Activated T-helper 17 cell treated with anti-CD3 and anti-CD28 coated beads, Interleukin-2, amount 50 U/mL, for 72 hours (primary cell): ENCODE measurements around the gene ZNF445. TPM values are rescaled to one million over a fixed set of nuclear protein-coding genes. Genes with fewer than 3 reads are reported as not detected.
"Not testable (repeated sequence)": the region's sequence is repeated elsewhere in the genome, so short reads cannot be mapped to it uniquely, and the experiment has no call there.

Experiments
- ATAC-seq: fragments of 150-1000 bp; cut with Tn5 transposase; replicated peaks from 2 replicates; pipeline ENCODE4 v1.10.0; 2021; ENCODE audit warnings: mild to moderate bottlenecking, moderate library complexity
- H3K27ac Mint-ChIP-seq: one replicate; pipeline ENCODE4 v1.8.0; 2022; ENCODE audit warnings: mixed read lengths
- H3K27me3 Mint-ChIP-seq: one replicate; pipeline ENCODE4 v1.8.0; 2022; ENCODE audit warnings: mixed read lengths
- H3K36me3 Mint-ChIP-seq: one replicate; pipeline ENCODE4 v1.8.0; 2022; ENCODE audit warnings: low read depth, mild to moderate bottlenecking, mixed read lengths
- H3K4me1 Mint-ChIP-seq: one replicate; pipeline ENCODE4 v1.8.0; 2022; ENCODE audit warnings: mixed read lengths
- H3K4me3 Mint-ChIP-seq: one replicate; pipeline ENCODE4 v1.8.0; 2022; ENCODE audit warnings: mild to moderate bottlenecking, mixed read lengths
- H3K9me3 Mint-ChIP-seq: one replicate; pipeline ENCODE4 v1.8.0; 2022; ENCODE audit warnings: mixed read lengths
- total RNA-seq, 2 donors: library from RNA; stranded (reverse); gene quantifications; one replicate each; pipeline ENCODE4 v1.2.3, GENCODE V29; 2022

The ZNF445 gene
- total RNA-seq, 2 donors from 2014 or later, result 8.6 to 12.1 TPM

- Mint-ChIP-seq H3K4me3 (no peak overlapping the region), H3K27ac (no peak overlapping the region), H3K27me3 (no peaks in the 10 kb centered on the region), H3K4me1 (no peaks in the 10 kb centered on the region), H3K9me3 (no peaks in the 10 kb centered on the region), H3K36me3 (no peaks in the 10 kb centered on the region)
- ATAC-seq, result no peak
Measured at GRCh38 chr3:44414517-44415090, 62.9 kb downstream of the ZNF445 start.

GRCh38 chr3:44412365-44412764 lies 65.1 kb downstream of the ZNF445 start:
- H3K4me3 Mint-ChIP-seq, result no peak overlapping the region
- H3K36me3 Mint-ChIP-seq, result no peaks in the 10 kb centered on the region
- H3K4me1 Mint-ChIP-seq, result no peaks in the 10 kb centered on the region
- ATAC-seq, result no peak
- H3K27me3 Mint-ChIP-seq, result no peaks in the 10 kb centered on the region
- H3K9me3 Mint-ChIP-seq, result no peaks in the 10 kb centered on the region
- no peak overlapping the region for H3K27ac Mint-ChIP-seq

GRCh38 chr3:44411031-44411645 lies 66.3 kb downstream of the ZNF445 start:
- no peak overlapping the region for H3K27ac Mint-ChIP-seq
- H3K4me1 Mint-ChIP-seq, result no peaks in the 10 kb centered on the region
- no peaks in the 10 kb centered on the region for H3K9me3 Mint-ChIP-seq
- no peak for ATAC-seq
- no peaks in the 10 kb centered on the region for H3K27me3 Mint-ChIP-seq
- no peak overlapping the region for H3K4me3 Mint-ChIP-seq
- H3K36me3 Mint-ChIP-seq, result no peaks in the 10 kb centered on the region

GRCh38 chr3:44409640-44410410 lies 67.6 kb downstream of the ZNF445 start:
- Mint-ChIP-seq H3K36me3 (no peaks in the 10 kb centered on the region), H3K27me3 (no peaks in the 10 kb centered on the region), H3K27ac (no peak overlapping the region), H3K9me3 (no peaks in the 10 kb centered on the region), H3K4me3 (no peak overlapping the region), H3K4me1 (no peaks in the 10 kb centered on the region)
- no peak for ATAC-seq

GRCh38 chr3:44402548-44402947 lies 74.9 kb downstream of the ZNF445 start:
- no peak for ATAC-seq
- H3K27me3 Mint-ChIP-seq, result no peaks in the 10 kb centered on the region
- H3K36me3 Mint-ChIP-seq, result peaks cover 13% of the 10 kb centered on the region
- H3K27ac Mint-ChIP-seq, result no peak overlapping the region
- no peaks in the 10 kb centered on the region for H3K9me3 Mint-ChIP-seq
- H3K4me3 Mint-ChIP-seq, result no peak overlapping the region
- H3K4me1 Mint-ChIP-seq, result peaks cover 5% of the 10 kb centered on the region

- Mint-ChIP-seq H3K27ac (no peak overlapping the region), H3K4me1 (peaks cover 5% of the 10 kb centered on the region), H3K36me3 (peaks cover 18% of the 10 kb centered on the region), H3K4me3 (no peak overlapping the region), H3K9me3 (no peaks in the 10 kb centered on the region), H3K27me3 (no peaks in the 10 kb centered on the region)
- no peak for ATAC-seq
Measured at GRCh38 chr3:44400771-44401170, 76.7 kb downstream of the ZNF445 start.

- Mint-ChIP-seq H3K27ac (no peak overlapping the region), H3K9me3 (no peaks in the 10 kb centered on the region), H3K4me3 (no peak overlapping the region), H3K4me1 (peaks cover 5% of the 10 kb centered on the region), H3K36me3 (peaks cover 18% of the 10 kb centered on the region), H3K27me3 (no peaks in the 10 kb centered on the region)
- no peak for ATAC-seq
Measured at GRCh38 chr3:44398853-44399252, 78.6 kb downstream of the ZNF445 start.

- peaks cover 18% of the 10 kb centered on the region for H3K36me3 Mint-ChIP-seq
- H3K27me3 Mint-ChIP-seq, H3K9me3 Mint-ChIP-seq, H3K27ac Mint-ChIP-seq, H3K4me3 Mint-ChIP-seq, ATAC-seq, H3K4me1 Mint-ChIP-seq: not testable (repeated sequence)
Measured at GRCh38 chr3:44398271-44398670, 79.2 kb downstream of the ZNF445 start.

- Mint-ChIP-seq H3K4me3 (no peak overlapping the region), H3K27ac (no peak overlapping the region), H3K9me3 (peaks cover 3% of the 10 kb centered on the region), H3K4me1 (peaks cover 2% of the 10 kb centered on the region), H3K27me3 (no peaks in the 10 kb centered on the region), H3K36me3 (peaks cover 18% of the 10 kb centered on the region)
- no peak for ATAC-seq
Measured at GRCh38 chr3:44396200-44397171, 81.0 kb downstream of the ZNF445 start.

GRCh38 chr3:44395714-44396113 lies 81.8 kb downstream of the ZNF445 start:
- Mint-ChIP-seq H3K27me3 (no peaks in the 10 kb centered on the region), H3K4me1 (peaks cover 4% of the 10 kb centered on the region), H3K36me3 (peaks cover 12% of the 10 kb centered on the region), H3K9me3 (peaks cover 3% of the 10 kb centered on the region), H3K27ac (no peak overlapping the region), H3K4me3 (no peak overlapping the region)
- ATAC-seq, result no peak

- no peak for ATAC-seq
- no peak overlapping the region for H3K27ac Mint-ChIP-seq
- no peaks in the 10 kb centered on the region for H3K27me3 Mint-ChIP-seq
- peaks cover 3% of the 10 kb centered on the region for H3K9me3 Mint-ChIP-seq
- peaks cover 4% of the 10 kb centered on the region for H3K36me3 Mint-ChIP-seq
- peaks cover 4% of the 10 kb centered on the region for H3K4me1 Mint-ChIP-seq
- H3K4me3 Mint-ChIP-seq, result no peak overlapping the region
Measured at GRCh38 chr3:44392489-44392888, 85.0 kb downstream of the ZNF445 start.

GRCh38 chr3:44387404-44387803 lies 90.1 kb downstream of the ZNF445 start:
- Mint-ChIP-seq H3K27me3 (no peaks in the 10 kb centered on the region), H3K27ac (no peak overlapping the region), H3K4me1 (peaks cover 4% of the 10 kb centered on the region), H3K36me3 (no peaks in the 10 kb centered on the region), H3K9me3 (peaks cover 6% of the 10 kb centered on the region), H3K4me3 (no peak overlapping the region)
- no peak for ATAC-seq
